IMR-90 (cell line): ENCODE data around the gene PAXX. TPM values are rescaled to one million over a fixed set of nuclear protein-coding genes. Genes with fewer than 3 reads are reported as not detected.

Experiments used
- ATAC-seq: fragments of 200-7000 bp; cut with Tn5 transposase; 2 replicates; pipeline ENCODE4 v1.9.1; 2020; ENCODE audit warnings: low read depth, mild to moderate bottlenecking, moderate library complexity
- BruUV-seq: library from RNA; stranded (reverse); fragments of 400-500 nt; replicated peaks from 2 replicates; lab custom pipeline; 2021; lab: Mats Ljungman, UMichigan
- CTCF ChIA-PET: fragments of 300-600 bp; formaldehyde crosslinking; extraction: SDS; loops from one replicate; lab custom pipeline; 2021; ENCODE audit warnings: antibody characterized with exemption; lab: Yijun Ruan, JAX
- POLR2A ChIA-PET: fragments of 300-600 bp; sonication (Branson Sonifier 250); formaldehyde crosslinking; loops from one replicate; lab custom pipeline; 2022; ENCODE audit warnings: antibody characterized with exemption; ENCODE audit not compliant: unreplicated experiment; lab: Charles Lee
- DNase-seq: peaks from one replicate; pipeline ENCODE4 v3.0.0; 2013
- H2AFZ ChIP-seq: replicated peaks from 2 replicates; pipeline ENCODE3; 2013; ENCODE audit warnings: low read length, mild to moderate bottlenecking; ENCODE audit not compliant: poor library complexity
- H2AK5ac ChIP-seq: 2 replicates; pipeline ENCODE4 v1.6.1; 2013; ENCODE audit warnings: low read depth, low read length, inconsistent platforms
- H2AK9ac ChIP-seq: replicated peaks from 2 replicates; pipeline ENCODE3; 2013; ENCODE audit warnings: mild to moderate bottlenecking, low read depth, low read length, moderate library complexity; ENCODE audit not compliant: poor library complexity
- H2BK120ac ChIP-seq: 2 replicates; pipeline ENCODE4 v1.6.1; 2013; ENCODE audit warnings: low read depth, low read length, inconsistent platforms
- H2BK15ac ChIP-seq: 3 replicates; pipeline ENCODE4 v1.6.1; 2013; ENCODE audit warnings: low read depth, low read length, inconsistent platforms
- H2BK20ac ChIP-seq: 2 replicates; pipeline ENCODE4 v1.6.1; 2013; ENCODE audit warnings: low read depth, mild to moderate bottlenecking, inconsistent platforms, low read length, moderate library complexity
- H2BK5ac ChIP-seq: 2 replicates; pipeline ENCODE4 v1.6.1; 2013; ENCODE audit warnings: mild to moderate bottlenecking, low read depth, low read length, inconsistent platforms; ENCODE audit not compliant: poor library complexity, severe bottlenecking
- H3K14ac ChIP-seq: replicated peaks from 2 replicates; pipeline ENCODE4 v1.6.1; 2013; ENCODE audit warnings: low read depth, low read length, inconsistent platforms
- H3K18ac ChIP-seq: 2 replicates; pipeline ENCODE4 v1.6.1; 2013; ENCODE audit warnings: low read depth, low read length, control low read depth
- H3K23ac ChIP-seq: 2 replicates; pipeline ENCODE4 v1.6.1; 2013; ENCODE audit warnings: low read depth, low read length, inconsistent platforms
- H3K27ac ChIP-seq: 2 replicates; pipeline ENCODE4 v1.5.1; 2013; ENCODE audit warnings: mild to moderate bottlenecking, control low read depth, low read length; ENCODE audit not compliant: insufficient read depth
- H3K27me3 ChIP-seq: 2 replicates; pipeline ENCODE4 v1.6.1; 2013; ENCODE audit warnings: low read length; ENCODE audit not compliant: control insufficient read depth, insufficient read depth
- H3K36me3 ChIP-seq: 2 replicates; pipeline ENCODE4 v1.6.1; 2013; ENCODE audit warnings: low read length, mixed read lengths; ENCODE audit not compliant: control insufficient read depth, insufficient read depth
- H3K4ac ChIP-seq: 2 replicates; pipeline ENCODE4 v1.6.1; 2013; ENCODE audit warnings: low read depth, low read length, inconsistent platforms
- H3K4me1 ChIP-seq: 2 replicates; pipeline ENCODE4 v1.6.1; 2013; ENCODE audit warnings: low read length, mixed read lengths; ENCODE audit not compliant: control insufficient read depth, insufficient read depth
- H3K4me2 ChIP-seq: 2 replicates; pipeline ENCODE4 v1.6.1; 2013; ENCODE audit warnings: low read depth, mild to moderate bottlenecking, control low read depth, low read length, moderate library complexity
- H3K4me3 ChIP-seq: 2 replicates; pipeline ENCODE4 v1.5.1; 2013; ENCODE audit warnings: low read depth, mild to moderate bottlenecking, control low read depth, low read length, moderate library complexity; ENCODE audit not compliant: insufficient read depth
- H3K56ac ChIP-seq: 2 replicates; pipeline ENCODE4 v1.6.1; 2013; ENCODE audit warnings: low read length, inconsistent platforms; ENCODE audit not compliant: insufficient read depth; ENCODE audit errors: extremely low read depth
- H3K79me1 ChIP-seq, 2 experiments: 2 replicates each; pipeline ENCODE4 v1.6.1; 2013; ENCODE audit warnings: low read length in 2 of 2, inconsistent platforms in 1 of 2, low read depth in 1 of 2
- H3K9ac ChIP-seq: 2 replicates; pipeline ENCODE4 v1.6.1; 2013; ENCODE audit warnings: low read depth, low read length, control low read depth
- H3K9me1 ChIP-seq: 2 replicates; pipeline ENCODE4 v1.6.1; 2013; ENCODE audit warnings: low read length, inconsistent platforms; ENCODE audit not compliant: insufficient read depth
- H3K9me3 ChIP-seq: 2 replicates; pipeline ENCODE4 v1.6.1; 2013; ENCODE audit warnings: low read length; ENCODE audit not compliant: control insufficient read depth, insufficient read depth
- H4K20me1 ChIP-seq: 2 replicates; pipeline ENCODE4 v1.6.1; 2013; ENCODE audit warnings: low read length, inconsistent platforms; ENCODE audit not compliant: insufficient read depth
- H4K5ac ChIP-seq: 2 replicates; pipeline ENCODE4 v1.6.1; 2013; ENCODE audit warnings: mild to moderate bottlenecking, low read depth, low read length, control low read depth
- H4K8ac ChIP-seq, 2 experiments: 2 replicates each; pipeline ENCODE4 v1.6.1; 2013; ENCODE audit warnings: low read depth in 2 of 2, low read length in 2 of 2, control low read depth in 1 of 2, inconsistent platforms in 1 of 2
- H4K91ac ChIP-seq: 2 replicates; pipeline ENCODE4 v1.6.1; 2013; ENCODE audit warnings: low read depth, low read length, inconsistent platforms; ENCODE audit not compliant: insufficient read depth
- BHLHE40 ChIP-seq: fragments of 150-350 bp; IDR thresholded peaks from 2 replicates; pipeline ENCODE4 v1.6.1; 2016; ENCODE audit warnings: mild to moderate bottlenecking, low read depth, low read length
- CEBPB ChIP-seq: IDR thresholded peaks from 2 replicates; pipeline ENCODE4 v1.6.1; 2012; ENCODE audit warnings: low read depth, low read length, improper control_type of control experiment
- CHD1 ChIP-seq: IDR thresholded peaks from 2 replicates; pipeline ENCODE4 v1.6.1; 2012; ENCODE audit warnings: low read depth, low read length, improper control_type of control experiment
- CTCF ChIP-seq: conservative IDR thresholded peaks from 2 replicates; pipeline ENCODE4 v1.5.1; 2012; ENCODE audit warnings: mild to moderate bottlenecking, low read depth, low read length, improper control_type of control experiment
- ELK1 ChIP-seq: fragments of 150-350 bp; IDR thresholded peaks from 2 replicates; pipeline ENCODE4 v1.6.1; 2016; ENCODE audit warnings: low read depth, mild to moderate bottlenecking, low read length, moderate library complexity, borderline replicate concordance
- MAFK ChIP-seq: IDR thresholded peaks from 2 replicates; pipeline ENCODE4 v1.6.1; 2012; ENCODE audit warnings: low read depth, low read length, improper control_type of control experiment
- MAZ ChIP-seq: IDR thresholded peaks from 2 replicates; pipeline ENCODE4 v1.6.1; 2012; ENCODE audit warnings: low read depth, mild to moderate bottlenecking, low read length, improper control_type of control experiment, moderate library complexity, borderline replicate concordance
- POLR2A ChIP-seq: IDR thresholded peaks from 2 replicates; pipeline ENCODE4 v1.6.1; 2012; ENCODE audit warnings: mild to moderate bottlenecking, low read depth, low read length
- RFX5 ChIP-seq: IDR thresholded peaks from 2 replicates; pipeline ENCODE4 v1.8.0; 2012; ENCODE audit warnings: low read depth, mild to moderate bottlenecking, low read length, moderate library complexity
- SMC3 ChIP-seq: fragments of 150-350 bp; IDR thresholded peaks from 2 replicates; pipeline ENCODE4 v1.6.1; 2016; ENCODE audit warnings: low read depth, mild to moderate bottlenecking, antibody characterized with exemption, low read length, moderate library complexity
- USF2 ChIP-seq: fragments of 150-350 bp; IDR thresholded peaks from 2 replicates; pipeline ENCODE4 v1.6.1; 2017; ENCODE audit warnings: mild to moderate bottlenecking, antibody characterized with exemption, low read length, low read depth
- WGBS, 2 experiments: methylation state at CpG; one replicate each; pipeline versions ENCODE4 v1.1.5 to v1.1.7; 2013; ENCODE audit warnings: missing lambda C conversion rate in 2 of 2; ENCODE audit not compliant: insufficient read length in 1 of 2; ENCODE audit errors: extremely low coverage in 2 of 2; 5-methylcytosine and 5-hydroxymethylcytosine counted together
- dilution Hi-C: fragments of 300-500 bp; cut with HindIII; formaldehyde crosslinking; loops from one replicate; pipeline ENCODE4 v1.14.3; 2018; ENCODE audit warnings: low sequenced_read_pairs; ENCODE audit not compliant: unreplicated experiment
- in situ Hi-C: fragments of 300-500 bp; cut with MboI; formaldehyde crosslinking; loops from 3 replicates; pipeline ENCODE4 v1.14.3; 2019; ENCODE audit warnings: low sequenced_read_pairs, inconsistent platforms, mixed read lengths
- intact Hi-C: fragments of 100-400 bp; cut with micrococcal nuclease; formaldehyde crosslinking; loops from 2 replicates; pipeline ENCODE4 v1.10.0; 2022
- polyA plus RNA-seq, 3 experiments: library from polyadenylated mRNA; depleted of rRNA; stranded (reverse); fragments of >200 nt; gene quantifications; 2 replicates each; pipeline ENCODE4 v1.2.3, GENCODE V29; 2012; ENCODE audit warnings: low replicate concordance in 1 of 3
- total RNA-seq: library from RNA; depleted of rRNA; stranded (reverse); fragments of >200 nt; gene quantifications from 2 replicates; pipeline ENCODE4 v1.2.3, GENCODE V29; 2012

The PAXX gene
- total and polyA plus RNA-seq, 2 of the 4 experiments (the other 2 are of a cell fraction): 5.7 to 24.6 TPM

- Histone ChIP-seq H2AK5ac (no peak overlapping the region), H3K9me3 (no peaks in the 10 kb centered on the region), H3K4ac (no peak overlapping the region), H3K79me1 (no peaks in the 10 kb centered on the region), H4K91ac (no peak overlapping the region), H2AFZ (no peak overlapping the region), H3K9ac (no peak overlapping the region), H3K4me3 (no peak overlapping the region), H3K27me3 (no peaks in the 10 kb centered on the region), H3K27ac (no peak overlapping the region), H3K36me3 (peaks cover 39% of the 10 kb centered on the region; the same call in 1 of the 2 replicates), H3K14ac (no peak overlapping the region), H2BK5ac (no peak overlapping the region), H3K23ac (no peak overlapping the region), H3K56ac (no peak overlapping the region), H2AK9ac (no peak overlapping the region), H3K4me1 (no peaks in the 10 kb centered on the region), H4K8ac (no peak overlapping the region), H4K20me1 (no peaks in the 10 kb centered on the region; the same call in 1 of the 2 replicates), H2BK120ac (no peak overlapping the region), H3K4me2 (no peak overlapping the region), H2BK15ac (no peak overlapping the region), H4K5ac (no peak overlapping the region), H3K9me1 (no peaks in the 10 kb centered on the region), H3K18ac (no peak overlapping the region), H2BK20ac (no peak overlapping the region)
- no TSS peak for BruUV-seq
- no peak for ATAC-seq
- DNase-seq: no peak
- TF ChIP-seq CHD1 (no peak), POLR2A (no peak), MAZ (no peak), RFX5 (no peak), MAFK (no peak), CEBPB (no peak), CTCF (no peak), ELK1 (no peak), BHLHE40 (no peak), USF2 (no peak), SMC3 (no peak)
- intact Hi-C loops (no loop called here), in situ Hi-C loops (no loop called here), dilution Hi-C loops (no loop called here)
- ChIA-PET POLR2A (no interaction called here), CTCF (no interaction called here)
- WGBS, 2 experiments: 100% methylated on average over 5 of the region's 16 CpGs; no CpG with 5 or more reads in 1 of the 2 experiments
These were observed 24.2 kb downstream of the PAXX start for GRCh38 chr9:137016436-137016835.
